DND-41 (cell line): Measurements from ENCODE around the gene COPS6.

Experiments used
- CTCF ChIP-seq: IDR thresholded peaks from 2 replicates; pipeline ENCODE4 v1.5.1; 2012; ENCODE audit warnings: borderline replicate concordance, low read length, moderate library complexity, mild to moderate bottlenecking; ENCODE audit not compliant: poor library complexity, severe bottlenecking; ENCODE audit errors: extremely low read depth
- EZH2 ChIP-seq: IDR thresholded peaks from 3 replicates; pipeline ENCODE4 v1.6.1; 2012; ENCODE audit warnings: borderline replicate concordance, low read depth, mild to moderate bottlenecking, moderate library complexity, low read length, inconsistent platforms; ENCODE audit not compliant: severe bottlenecking

GRCh38 chr7:100059251-100059739, 29.5 kb upstream of the COPS6 start:
- TF ChIP-seq CTCF (no peak), EZH2 (no peak)
